Prostate gland (tissue), 2 donors: ENCODE measurements around the gene SRA1.

ENCODE experiments used
- POLR2AphosphoS5 ChIP-seq: sonication (generic); formaldehyde crosslinking; IDR thresholded peaks from one replicate; pipeline ENCODE4 v1.6.1; 2017; ENCODE audit warnings: antibody characterized with exemption
- TF ChIP-seq, protein P1 (sequence below), 4 experiments: fragments of 200-600 bp in 2 of 4; fragments of 450-650 bp in 2 of 4; sonication (generic) in 2 of 4; IDR thresholded peaks; 1 replicate in 3 of 4; 2 replicates in 1 of 4; pipeline ENCODE4 v1.5.1; 2016 to 2019; ENCODE audit warnings: antibody characterized with exemption in 4 of 4, mild to moderate bottlenecking in 2 of 4, moderate library complexity in 2 of 4

- TF ChIP-seq, protein P1, sequence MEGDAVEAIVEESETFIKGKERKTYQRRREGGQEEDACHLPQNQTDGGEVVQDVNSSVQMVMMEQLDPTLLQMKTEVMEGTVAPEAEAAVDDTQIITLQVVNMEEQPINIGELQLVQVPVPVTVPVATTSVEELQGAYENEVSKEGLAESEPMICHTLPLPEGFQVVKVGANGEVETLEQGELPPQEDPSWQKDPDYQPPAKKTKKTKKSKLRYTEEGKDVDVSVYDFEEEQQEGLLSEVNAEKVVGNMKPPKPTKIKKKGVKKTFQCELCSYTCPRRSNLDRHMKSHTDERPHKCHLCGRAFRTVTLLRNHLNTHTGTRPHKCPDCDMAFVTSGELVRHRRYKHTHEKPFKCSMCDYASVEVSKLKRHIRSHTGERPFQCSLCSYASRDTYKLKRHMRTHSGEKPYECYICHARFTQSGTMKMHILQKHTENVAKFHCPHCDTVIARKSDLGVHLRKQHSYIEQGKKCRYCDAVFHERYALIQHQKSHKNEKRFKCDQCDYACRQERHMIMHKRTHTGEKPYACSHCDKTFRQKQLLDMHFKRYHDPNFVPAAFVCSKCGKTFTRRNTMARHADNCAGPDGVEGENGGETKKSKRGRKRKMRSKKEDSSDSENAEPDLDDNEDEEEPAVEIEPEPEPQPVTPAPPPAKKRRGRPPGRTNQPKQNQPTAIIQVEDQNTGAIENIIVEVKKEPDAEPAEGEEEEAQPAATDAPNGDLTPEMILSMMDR (IDR thresholded peaks at IDR 0.05): no peak
- TF ChIP-seq POLR2AphosphoS5: no peak
Observed at GRCh38 chr5:140565024-140565779, 7.9 kb upstream of the SRA1 start.
